Spinal cord (tissue), 10 donors: ENCODE data around the gene MTR. TPM values are rescaled to one million over a fixed set of nuclear protein-coding genes. Genes with fewer than 3 reads are reported as not detected.
"Not testable (repeated sequence)": the region's sequence is repeated elsewhere in the genome, so short reads cannot be mapped to it uniquely, and the experiment has no call there.

ENCODE experiments used
- DNase-seq, 6 donors: peaks; one replicate each; pipeline versions ENCODE4 v3.0.0 to v3.0.0-alpha.2; 2013 to 2015; ENCODE audit warnings: low spot score in 6 of 6, low read depth in 4 of 6
- H3K27ac ChIP-seq: one replicate; pipeline ENCODE4 v1.5.1; 2013; ENCODE audit warnings: low read depth, low read length, control low read depth
- H3K27me3 ChIP-seq: one replicate; pipeline ENCODE4 v1.6.1; 2013; ENCODE audit warnings: low read length; ENCODE audit not compliant: control insufficient read depth, insufficient read depth
- H3K36me3 ChIP-seq: one replicate; pipeline ENCODE4 v1.6.1; 2013; ENCODE audit warnings: low read length; ENCODE audit not compliant: control insufficient read depth, insufficient read depth
- H3K4me1 ChIP-seq: one replicate; pipeline ENCODE4 v1.6.1; 2013; ENCODE audit warnings: low read length; ENCODE audit not compliant: control insufficient read depth, insufficient read depth
- H3K4me3 ChIP-seq: one replicate; pipeline ENCODE4 v1.5.1; 2013; ENCODE audit warnings: low read depth, low read length, control low read depth
- H3K9me3 ChIP-seq: one replicate; pipeline ENCODE4 v1.6.1; 2013; ENCODE audit warnings: low read length; ENCODE audit not compliant: control insufficient read depth, insufficient read depth
- WGBS: methylation state at CpG from one replicate; pipeline ENCODE4 v1.1.5; 2013; ENCODE audit warnings: missing lambda C conversion rate; ENCODE audit not compliant: insufficient coverage; 5-methylcytosine and 5-hydroxymethylcytosine counted together
- polyA plus RNA-seq, 2 donors: library from polyadenylated mRNA; unstranded; fragments of 120-200 nt; gene quantifications; one replicate each; pipeline ENCODE4 v1.2.1, GENCODE V29; 2013; ENCODE audit not compliant: insufficient read length in 2 of 2
- total RNA-seq, 2 donors: library from RNA; depleted of rRNA in 1 of 2; stranded (reverse); fragments of 120-200 nt in 1 of 2; fragments of >200 nt in 1 of 2; gene quantifications; one replicate each; pipeline versions ENCODE4 v1.2.3 to v1.2.4, GENCODE V29; 2013 to 2014
- donor health status: healthy.

Gene MTR
- total and polyA plus RNA-seq, 4 donors, result 17.2 to 41.7 (median 26.4) TPM

GRCh38 chr1:236904892-236905741, 110.0 kb downstream of the MTR start:
- H3K9me3 ChIP-seq, result peaks cover 3% of the 10 kb centered on the region
- H3K4me3 ChIP-seq, result no peak overlapping the region
- 98% methylated on average over 5 of the region's 5 CpGs for WGBS
- no peak for DNase-seq
- no peaks in the 10 kb centered on the region for H3K4me1 ChIP-seq
- H3K36me3 ChIP-seq, result peaks cover 16% of the 10 kb centered on the region
- no peaks in the 10 kb centered on the region for H3K27me3 ChIP-seq
- no peak overlapping the region for H3K27ac ChIP-seq

GRCh38 chr1:236907205-236907604, 112.1 kb downstream of the MTR start:
- Histone ChIP-seq H3K27ac (no peak overlapping the region), H3K4me1 (no peaks in the 10 kb centered on the region), H3K9me3 (peaks cover 3% of the 10 kb centered on the region), H3K4me3 (no peak overlapping the region), H3K27me3 (no peaks in the 10 kb centered on the region), H3K36me3 (peaks cover under 1% of the 10 kb centered on the region)
- DNase-seq, result peak in 1 of 6 donors; percentile 38
- WGBS, result 72% methylated on average over 3 of the region's 7 CpGs

- H3K27ac ChIP-seq, result no peak overlapping the region
- no peaks in the 10 kb centered on the region for H3K4me1 ChIP-seq
- H3K36me3 ChIP-seq, result no peaks in the 10 kb centered on the region
- no peak for DNase-seq
- 83% methylated on average over 2 of the region's 2 CpGs for WGBS
- no peak overlapping the region for H3K4me3 ChIP-seq
- peaks cover 3% of the 10 kb centered on the region for H3K9me3 ChIP-seq
- no peaks in the 10 kb centered on the region for H3K27me3 ChIP-seq
Measured at GRCh38 chr1:236908669-236909068, 113.6 kb downstream of the MTR start.

DNA sequence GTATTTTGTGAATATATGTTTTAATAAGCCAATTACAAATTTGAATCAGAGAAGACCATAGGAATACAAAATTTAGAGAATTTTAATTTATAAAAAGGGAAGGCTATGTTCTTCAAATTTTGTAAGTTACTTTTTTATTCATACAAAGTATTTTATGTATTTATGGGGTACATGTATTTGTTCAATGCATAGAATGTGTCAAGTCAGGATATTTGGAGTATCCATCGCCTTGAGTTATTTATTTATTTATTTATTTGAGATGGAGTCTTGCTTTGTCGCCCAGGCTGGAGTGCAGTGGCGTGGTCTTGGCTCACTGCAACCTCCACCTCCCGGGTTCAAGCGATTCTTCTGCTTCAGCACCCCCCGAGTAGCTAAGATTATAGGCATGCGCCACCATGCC, 116.0 kb downstream of the MTR start:
- DNase-seq, H3K4me1 ChIP-seq: not testable (repeated sequence)

GRCh38 chr1:236913371-236914037, 118.4 kb downstream of the MTR start:
- Histone ChIP-seq H3K36me3 (no peaks in the 10 kb centered on the region), H3K27me3 (no peaks in the 10 kb centered on the region), H3K4me3 (no peak overlapping the region), H3K4me1 (no peaks in the 10 kb centered on the region), H3K27ac (no peak overlapping the region), H3K9me3 (peaks cover 3% of the 10 kb centered on the region)
- no peak for DNase-seq
- WGBS, result no CpG with 5 or more reads among the region's 2 CpGs

More for the DNA sequence above, 116.0 kb downstream of the MTR start:
- H3K27me3 ChIP-seq, H3K36me3 ChIP-seq, H3K27ac ChIP-seq, H3K4me3 ChIP-seq, H3K9me3 ChIP-seq: not testable (repeated sequence)
- WGBS, result 100% methylated on average over 4 of the region's 7 CpGs

GRCh38 chr1:236914375-236914774, 119.3 kb downstream of the MTR start:
- WGBS, result 80% methylated on average over 1 of the region's 2 CpGs
- H3K4me3 ChIP-seq, result no peak overlapping the region
- H3K4me1 ChIP-seq, result no peaks in the 10 kb centered on the region
- H3K9me3 ChIP-seq, result peaks cover 1% of the 10 kb centered on the region
- DNase-seq, result no peak
- H3K27ac ChIP-seq, result no peak overlapping the region
- no peaks in the 10 kb centered on the region for H3K36me3 ChIP-seq
- H3K27me3 ChIP-seq, result no peaks in the 10 kb centered on the region

- WGBS, result 100% methylated on average over 1 of the region's 5 CpGs
- H3K4me1 ChIP-seq, result no peaks in the 10 kb centered on the region
- DNase-seq, result no peak
- no peaks in the 10 kb centered on the region for H3K36me3 ChIP-seq
- H3K4me3 ChIP-seq, result no peak overlapping the region
- H3K27ac ChIP-seq, result no peak overlapping the region
- no peaks in the 10 kb centered on the region for H3K27me3 ChIP-seq
- H3K9me3 ChIP-seq, result no peaks in the 10 kb centered on the region
Measured at GRCh38 chr1:236916131-236916800, 121.2 kb downstream of the MTR start.

DNA sequence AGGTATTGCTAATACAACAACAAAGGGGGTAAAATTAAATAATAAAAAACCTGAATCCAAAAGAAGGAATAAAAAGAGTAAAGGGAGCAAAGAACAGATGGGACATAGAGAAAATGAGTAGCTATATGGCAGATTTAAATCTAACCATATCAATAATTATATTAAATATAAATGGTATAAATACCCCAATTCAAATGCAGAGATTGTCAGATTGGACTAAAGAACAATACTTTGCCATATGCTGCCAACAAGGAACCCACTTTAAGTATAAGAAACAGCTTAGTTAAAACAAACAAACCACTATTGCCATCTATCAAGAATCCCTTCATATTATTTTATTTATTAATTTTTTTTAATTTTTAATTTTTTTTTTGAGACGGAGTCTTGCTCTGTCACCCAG, 122.4 kb downstream of the MTR start:
- no peak for DNase-seq
- Histone ChIP-seq H3K4me3 (no peak overlapping the region), H3K27me3 (no peaks in the 10 kb centered on the region), H3K4me1 (no peaks in the 10 kb centered on the region), H3K36me3 (no peaks in the 10 kb centered on the region), H3K9me3 (no peaks in the 10 kb centered on the region), H3K27ac (no peak overlapping the region)
- WGBS, result no CpG with 5 or more reads among the region's 1 CpG

- DNase-seq, result peak in 1 of 6 donors; percentile 53
- H3K36me3 ChIP-seq, result no peaks in the 10 kb centered on the region
- no peak overlapping the region for H3K4me3 ChIP-seq
- no peaks in the 10 kb centered on the region for H3K27me3 ChIP-seq
- no peaks in the 10 kb centered on the region for H3K9me3 ChIP-seq
- H3K27ac ChIP-seq, result no peak overlapping the region
- 78% methylated on average over 1 of the region's 3 CpGs for WGBS
- H3K4me1 ChIP-seq, result no peaks in the 10 kb centered on the region
Measured at GRCh38 chr1:236920286-236920894, 125.3 kb downstream of the MTR start.
